ENCODE data around the gene USP48. TPM values are rescaled to one million over a fixed set of nuclear protein-coding genes. Genes with fewer than 3 reads are reported as not detected.
A peak's percentile ranks its signal among the peaks of the same experiment; 100 is the strongest.

USP48 gene
- total RNA-seq, 1 donor from 2014 or later, result 86.5 TPM

- Mint-ChIP-seq H3K4me3 (no peak overlapping the region), H3K36me3 (peaks cover under 1% of the 10 kb centered on the region), H3K27me3 (ENCODE audit: low read depth) (peaks cover 20% of the 10 kb centered on the region), H3K4me1 (peaks cover 46% of the 10 kb centered on the region), H3K27ac (peak overlapping the region; percentile 81), H3K9me3 (no peaks in the 10 kb centered on the region)
- DNase-seq (ENCODE audit: low spot score in 2 of 2, unreplicated experiment in 2 of 2), result no peak
- no peak for TF ChIP-seq CTCF (IDR thresholded peaks at IDR 0.05; ENCODE audit: unreplicated experiment)
These were observed 109.6 kb downstream of the USP48 start for GRCh38 chr1:21673277-21673780.

- no peak for TF ChIP-seq CTCF (IDR thresholded peaks at IDR 0.05; ENCODE audit: unreplicated experiment)
- H3K4me1 Mint-ChIP-seq, result peaks cover 46% of the 10 kb centered on the region
These were observed 110.3 kb downstream of the USP48 start for GRCh38 chr1:21672478-21673276.

GRCh38 chr1:21671915-21672314 lies 111.0 kb downstream of the USP48 start:
- H3K9me3 Mint-ChIP-seq, result no peaks in the 10 kb centered on the region
- peaks cover 35% of the 10 kb centered on the region for H3K27me3 Mint-ChIP-seq (ENCODE audit: low read depth)
- H3K4me3 Mint-ChIP-seq, result no peak overlapping the region
- no peaks in the 10 kb centered on the region for H3K36me3 Mint-ChIP-seq
- no peak overlapping the region for H3K27ac Mint-ChIP-seq
- TF ChIP-seq CTCF (IDR thresholded peaks at IDR 0.05; ENCODE audit: unreplicated experiment), result no peak
- peaks cover 42% of the 10 kb centered on the region for H3K4me1 Mint-ChIP-seq
- DNase-seq (ENCODE audit: low spot score in 2 of 2, unreplicated experiment in 2 of 2), result no peak

More at GRCh38 chr1:21672478-21673276, 110.3 kb downstream of the USP48 start:
- H3K4me3 Mint-ChIP-seq, result no peak overlapping the region
- H3K27me3 Mint-ChIP-seq (ENCODE audit: low read depth), result peaks cover 27% of the 10 kb centered on the region
- no peaks in the 10 kb centered on the region for H3K36me3 Mint-ChIP-seq
- no peaks in the 10 kb centered on the region for H3K9me3 Mint-ChIP-seq
- peak overlapping the region; percentile 81 for H3K27ac Mint-ChIP-seq
- DNase-seq (ENCODE audit: low spot score in 2 of 2, unreplicated experiment in 2 of 2), result no peak

- Mint-ChIP-seq H3K27me3 (ENCODE audit: low read depth) (peaks cover 41% of the 10 kb centered on the region), H3K4me1 (peaks cover 35% of the 10 kb centered on the region), H3K4me3 (no peak overlapping the region), H3K9me3 (no peaks in the 10 kb centered on the region), H3K36me3 (no peaks in the 10 kb centered on the region), H3K27ac (no peak overlapping the region)
- DNase-seq (ENCODE audit: low spot score in 2 of 2, unreplicated experiment in 2 of 2), result no peak
- TF ChIP-seq CTCF (IDR thresholded peaks at IDR 0.05; ENCODE audit: unreplicated experiment), result no peak
These were observed 111.7 kb downstream of the USP48 start for GRCh38 chr1:21670956-21671902.

GRCh38 chr1:21670059-21670881 lies 112.7 kb downstream of the USP48 start:
- H3K27ac Mint-ChIP-seq, result no peak overlapping the region
- H3K4me3 Mint-ChIP-seq, result peak overlapping the region; percentile 58
- no peaks in the 10 kb centered on the region for H3K9me3 Mint-ChIP-seq
- no peak for TF ChIP-seq CTCF (IDR thresholded peaks at IDR 0.05; ENCODE audit: unreplicated experiment)
- DNase-seq (ENCODE audit: low spot score in 2 of 2, unreplicated experiment in 2 of 2), result no peak
- no peaks in the 10 kb centered on the region for H3K36me3 Mint-ChIP-seq
- peaks cover 26% of the 10 kb centered on the region for H3K4me1 Mint-ChIP-seq
- peaks cover 45% of the 10 kb centered on the region for H3K27me3 Mint-ChIP-seq (ENCODE audit: low read depth)

Data from mesothelial cell of epicardium (in vitro differentiated cells).